Stimulated activated CD4-positive, alpha-beta T cell treated with anti-CD3 and anti-CD28 coated beads, TNF-alpha, amount 100 ng/mL, for 24 hours (primary cell): ENCODE data around the gene MMP23B.
"Not testable (repeated sequence)": the region's sequence is repeated elsewhere in the genome, so short reads cannot be mapped to it uniquely, and the experiment has no call there.

ENCODE experiments used
- DNase-seq, 3 experiments: peaks; one replicate each; pipeline ENCODE4 v3.0.0-alpha.2; 2020; ENCODE audit warnings: low read depth in 3 of 3

The MMP23B gene

DNA sequence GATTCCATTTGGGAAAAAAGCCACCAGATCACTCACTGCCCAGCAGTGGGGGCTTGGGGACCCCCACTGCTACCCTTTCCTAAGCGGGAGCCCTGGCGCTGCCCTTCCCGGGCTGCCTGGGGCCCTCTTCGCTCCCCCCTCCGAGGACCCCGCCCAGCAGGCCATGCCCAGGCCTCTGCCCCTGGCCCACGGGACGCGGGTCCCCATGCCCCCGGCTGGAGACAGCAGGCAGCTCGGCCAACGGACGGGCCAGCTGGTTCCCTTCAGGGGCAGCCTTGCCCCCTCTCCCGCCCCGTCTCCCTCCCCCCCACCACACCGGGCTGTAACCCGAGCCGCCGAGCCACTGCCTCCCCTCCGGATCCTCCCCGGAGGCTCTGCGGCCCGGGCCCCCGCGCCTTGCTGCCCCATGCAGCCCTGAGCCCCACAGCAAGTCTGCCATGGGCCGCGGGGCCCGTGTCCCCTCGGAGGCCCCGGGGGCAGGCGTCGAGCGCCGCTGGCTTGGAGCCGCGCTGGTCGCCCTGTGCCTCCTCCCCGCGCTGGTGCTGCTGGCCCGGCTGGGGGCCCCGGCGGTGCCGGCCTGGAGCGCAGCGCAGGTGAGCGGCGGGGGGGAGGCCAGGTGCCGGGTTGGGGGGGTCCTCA, at the start of gene MMP23B:
MMP23B (plus strand) TSS at position 392 of the 639 bp plus-strand sequence; CDS start at position 438, 46 bp downstream.
- DNase-seq = no peak

- DNase-seq = no peak
Observed at GRCh38 chr1:1582585-1583346, 49.2 kb upstream of the MMP23B start.

DNA sequence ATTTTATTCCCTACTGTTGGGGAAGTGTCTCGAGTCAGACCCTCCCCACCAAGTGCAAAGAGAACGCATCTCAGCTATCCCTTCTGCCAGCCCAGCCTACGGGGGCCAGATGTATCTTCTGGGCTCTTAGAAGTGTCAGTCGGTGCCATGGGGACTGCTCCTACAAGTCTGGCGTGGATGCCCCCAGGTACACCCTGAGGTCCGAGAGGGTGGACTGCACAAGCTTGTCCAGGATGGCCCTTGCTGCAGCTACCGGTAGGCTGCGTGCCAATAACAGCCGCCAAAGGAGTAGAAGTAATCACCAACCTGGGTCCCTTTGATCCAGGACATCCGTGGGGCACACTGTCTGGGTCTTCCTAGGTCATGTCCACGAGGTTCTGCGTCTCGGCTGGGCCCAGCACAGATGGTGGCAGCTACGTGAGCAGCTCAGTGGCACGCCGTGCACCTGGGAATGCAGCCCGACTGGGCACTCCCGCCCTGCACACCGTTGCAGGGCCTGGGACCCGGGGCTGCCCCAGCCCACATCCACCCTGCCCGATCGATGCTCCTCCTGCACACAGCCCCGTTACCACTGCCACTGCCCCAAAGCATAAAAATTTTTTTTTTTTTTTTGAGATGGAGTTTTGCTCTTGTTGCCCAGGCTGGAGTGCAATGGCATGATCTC, 48.5 kb upstream of the MMP23B start:
- no peak for DNase-seq

GRCh38 chr1:1591452-1591851, 40.5 kb upstream of the MMP23B start:
- no peak for DNase-seq

DNA sequence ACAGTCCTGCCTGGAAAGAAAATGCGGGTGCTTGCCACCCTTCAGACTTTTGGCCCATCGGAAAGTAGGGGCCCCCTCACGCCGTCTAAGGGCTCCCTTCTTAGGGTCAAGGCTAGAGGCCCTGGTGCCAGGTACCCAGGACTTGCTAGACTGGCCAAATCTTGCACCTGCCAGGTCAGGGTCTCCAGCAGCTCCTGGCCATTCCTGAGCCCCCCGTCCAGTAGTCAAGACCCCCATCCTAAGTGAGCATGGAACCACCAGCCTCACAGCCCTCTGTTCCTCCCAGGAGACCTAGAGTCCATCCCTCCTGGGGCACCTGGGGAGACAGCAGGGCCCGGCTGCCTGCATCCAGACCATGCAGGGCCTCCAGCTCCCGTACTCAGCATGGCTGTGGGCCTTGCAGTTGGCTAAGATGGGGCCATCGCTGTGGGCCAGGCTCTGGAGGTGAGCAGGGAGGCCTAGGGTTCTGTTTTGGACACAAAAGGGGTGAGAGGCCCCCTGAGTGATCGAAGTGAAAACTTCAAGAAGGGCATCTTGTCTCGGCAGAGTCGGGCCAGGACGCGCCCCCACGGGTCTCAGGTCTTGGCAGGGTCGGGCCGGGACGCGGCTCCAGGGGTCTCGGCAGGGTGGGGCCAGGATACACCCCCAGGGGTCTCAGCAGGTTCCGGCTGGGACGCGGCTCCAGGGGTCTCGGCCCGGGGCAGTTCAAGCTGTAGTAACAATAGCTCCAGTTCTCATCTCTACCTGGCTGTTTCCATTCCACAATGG, 38.0 kb upstream of the MMP23B start:
- DNase-seq = no peak

- no peak for DNase-seq
Observed at GRCh38 chr1:1594602-1595260, 37.2 kb upstream of the MMP23B start.

- DNase-seq = not testable (repeated sequence)
Observed at GRCh38 chr1:1595341-1595740, 36.6 kb upstream of the MMP23B start.

DNA sequence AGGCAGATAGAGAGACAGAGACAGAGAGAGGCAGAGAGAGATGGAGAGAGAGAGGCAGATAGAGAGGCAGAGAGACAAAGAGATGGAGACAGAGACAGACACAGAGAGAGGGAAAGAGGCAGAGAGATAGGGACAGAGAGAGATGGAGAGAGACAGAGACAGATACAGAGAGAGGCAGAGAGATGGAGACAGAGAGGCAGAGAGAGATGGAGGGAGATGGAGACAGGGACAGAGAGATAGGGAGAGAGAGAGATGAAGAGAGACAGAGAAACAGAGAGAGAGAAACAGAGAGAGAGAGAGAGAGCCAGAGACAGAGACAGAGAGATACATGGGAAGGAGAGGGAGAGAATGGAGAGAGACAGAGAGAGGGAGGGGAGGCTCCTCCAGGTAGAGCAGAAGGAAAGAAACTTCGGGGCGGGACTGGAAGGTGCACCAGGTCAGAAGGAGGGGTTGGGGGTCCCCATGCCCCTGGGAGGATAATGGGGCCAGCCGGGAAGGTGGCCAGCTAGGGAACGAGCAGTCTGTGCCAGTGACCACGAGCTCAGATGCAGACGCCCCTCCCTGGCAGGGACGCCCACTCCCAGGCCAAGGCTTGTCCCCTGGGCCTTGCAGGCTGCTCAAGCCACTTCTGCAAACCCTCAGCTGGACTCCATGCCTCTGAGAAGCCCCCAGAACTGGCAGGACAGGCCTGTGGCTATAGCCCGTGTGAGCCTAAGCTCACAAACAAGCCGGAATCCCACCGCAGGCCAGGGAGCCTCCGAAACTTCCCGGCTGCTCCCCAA, 35.3 kb upstream of the MMP23B start:
- no peak for DNase-seq

GRCh38 chr1:1597275-1597930, 34.6 kb upstream of the MMP23B start:
- DNase-seq = no peak

DNA sequence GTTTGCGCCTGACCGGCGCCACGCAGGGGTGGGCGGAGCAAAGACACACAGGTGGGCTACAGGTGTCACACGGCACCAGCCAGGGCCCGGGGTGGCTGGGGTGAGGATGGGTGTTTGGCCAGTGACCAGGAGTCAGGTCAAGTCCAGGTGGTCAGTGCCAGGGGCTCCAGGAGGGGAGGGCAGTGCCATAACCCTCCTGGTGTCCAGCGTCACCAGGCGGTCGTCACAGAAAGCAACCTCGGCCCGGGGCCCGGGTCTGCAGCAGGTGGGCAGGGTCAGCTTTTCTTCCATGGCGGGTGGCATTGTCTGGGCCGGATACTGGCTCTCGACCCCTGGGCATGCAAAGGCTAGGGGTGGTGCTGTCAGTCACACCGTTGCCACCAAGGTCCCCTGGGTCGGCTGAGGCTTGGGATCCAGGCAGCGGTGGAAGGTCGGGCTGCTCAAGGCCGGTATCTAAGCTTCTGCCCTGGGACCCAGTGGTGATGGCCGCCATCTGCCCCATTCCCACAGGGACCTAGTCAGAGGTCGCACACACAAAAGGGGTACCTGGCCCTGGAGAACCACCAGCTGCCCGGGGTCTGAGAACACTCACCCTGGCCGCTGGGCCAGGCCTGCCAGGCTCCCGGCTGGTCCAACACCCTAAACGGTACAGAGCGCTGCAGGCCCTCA, 33.8 kb upstream of the MMP23B start:
- no peak for DNase-seq

DNA sequence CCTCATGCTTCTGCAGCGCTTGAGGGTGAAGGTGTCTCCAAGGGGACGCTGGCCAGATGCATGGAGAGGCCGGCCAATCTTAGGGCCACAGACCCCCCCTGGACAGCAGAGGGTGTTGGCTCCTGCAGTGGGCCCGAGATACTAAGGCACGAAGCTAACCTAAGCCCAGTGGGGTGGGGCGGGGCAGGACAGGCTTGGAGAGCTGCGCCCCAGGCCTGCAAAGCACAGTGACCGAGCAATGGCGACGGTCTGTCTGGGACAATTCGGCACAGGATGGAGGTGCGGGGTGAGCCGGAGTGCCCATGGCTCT, 33.3 kb upstream of the MMP23B start:
- no peak for DNase-seq

- peak in 1 of 3 experiments; percentile 24 for DNase-seq
Observed at GRCh38 chr1:1599030-1599934, 32.7 kb upstream of the MMP23B start.

DNA sequence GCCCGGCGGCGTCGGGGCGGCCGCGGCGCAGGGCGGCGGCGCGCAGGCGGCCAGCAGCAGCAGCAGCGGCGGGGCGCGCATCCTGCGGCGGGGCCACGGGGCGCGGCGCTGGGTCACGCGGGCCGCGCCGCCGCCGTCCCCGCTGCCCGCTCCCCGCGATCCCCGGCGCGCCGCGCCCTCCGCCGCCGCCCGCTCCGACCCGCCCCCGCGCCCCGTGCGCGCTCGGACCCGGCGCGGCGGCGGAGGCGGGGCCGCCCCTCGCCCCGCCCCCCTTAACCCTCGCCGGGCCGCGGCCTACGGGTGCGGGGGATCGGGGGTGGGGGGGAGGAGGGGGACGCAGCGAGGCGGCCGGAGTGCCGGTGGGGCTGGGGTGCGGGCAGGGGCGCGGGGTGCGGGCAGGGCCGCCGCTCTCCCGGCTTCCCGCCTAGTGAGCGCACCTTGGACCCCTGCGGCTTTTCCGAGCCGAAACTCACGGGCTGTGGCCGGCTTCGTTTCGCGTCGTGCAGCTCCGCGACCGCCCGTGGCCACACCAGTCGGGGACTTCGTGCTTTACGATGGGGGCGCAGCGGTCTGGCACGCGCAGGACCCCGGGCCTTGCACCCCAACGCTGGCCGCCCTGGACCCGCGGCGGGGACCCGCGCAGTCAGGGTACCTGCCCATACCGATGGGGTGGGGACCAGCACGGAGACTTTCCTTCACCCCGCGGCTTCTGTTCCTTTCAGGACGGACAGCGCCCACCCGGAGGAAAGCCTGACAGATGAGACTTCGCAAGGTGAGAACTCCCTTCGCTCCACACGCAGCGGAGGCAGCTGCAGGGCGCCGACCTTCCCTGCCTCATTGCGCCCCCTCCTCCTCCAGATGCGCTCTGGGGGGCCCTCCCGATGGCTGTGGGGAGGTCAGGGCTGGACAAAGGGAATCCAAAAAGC, 31.8 kb upstream of the MMP23B start, which contains the start of gene FNDC10:
FNDC10 (minus strand) TSS at position 201 of the 926 bp plus-strand sequence; CDS start at position 81, 120 bp downstream.
- DNase-seq = no peak

DNA sequence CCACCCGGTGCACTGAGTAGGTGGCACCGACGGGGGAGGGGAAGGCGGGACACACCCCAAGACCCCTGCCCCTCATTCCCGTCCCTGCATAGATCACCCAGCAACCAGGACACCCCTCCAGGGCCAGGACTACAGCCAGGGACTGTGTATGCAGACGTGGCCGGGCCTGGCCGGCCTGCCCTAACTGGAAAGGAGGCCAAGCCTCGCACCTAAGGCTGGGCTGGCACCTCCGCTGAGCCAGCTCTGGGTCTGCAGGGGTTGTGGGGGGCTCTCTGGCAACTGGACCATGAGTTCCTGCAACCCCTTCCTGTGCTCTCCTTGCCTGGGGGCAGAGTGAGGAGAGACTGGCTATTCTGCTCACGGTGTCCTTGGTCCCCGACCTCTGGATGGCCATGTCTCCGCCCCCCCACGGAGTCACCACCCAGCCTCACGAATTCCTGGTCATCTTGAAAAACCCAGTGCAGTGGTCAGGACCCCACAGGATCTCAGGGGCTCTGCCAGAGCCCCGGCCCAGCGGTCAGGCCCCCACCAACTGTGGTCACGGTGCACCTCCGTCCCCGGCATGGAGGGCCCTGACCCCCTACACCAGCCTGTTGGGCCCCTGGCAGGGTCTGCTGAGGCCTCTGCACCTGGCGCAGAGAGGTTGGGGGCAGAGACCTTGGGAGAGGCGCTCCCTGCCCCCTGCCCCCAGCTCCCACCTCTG, 31.0 kb upstream of the MMP23B start:
- no peak for DNase-seq

DNA sequence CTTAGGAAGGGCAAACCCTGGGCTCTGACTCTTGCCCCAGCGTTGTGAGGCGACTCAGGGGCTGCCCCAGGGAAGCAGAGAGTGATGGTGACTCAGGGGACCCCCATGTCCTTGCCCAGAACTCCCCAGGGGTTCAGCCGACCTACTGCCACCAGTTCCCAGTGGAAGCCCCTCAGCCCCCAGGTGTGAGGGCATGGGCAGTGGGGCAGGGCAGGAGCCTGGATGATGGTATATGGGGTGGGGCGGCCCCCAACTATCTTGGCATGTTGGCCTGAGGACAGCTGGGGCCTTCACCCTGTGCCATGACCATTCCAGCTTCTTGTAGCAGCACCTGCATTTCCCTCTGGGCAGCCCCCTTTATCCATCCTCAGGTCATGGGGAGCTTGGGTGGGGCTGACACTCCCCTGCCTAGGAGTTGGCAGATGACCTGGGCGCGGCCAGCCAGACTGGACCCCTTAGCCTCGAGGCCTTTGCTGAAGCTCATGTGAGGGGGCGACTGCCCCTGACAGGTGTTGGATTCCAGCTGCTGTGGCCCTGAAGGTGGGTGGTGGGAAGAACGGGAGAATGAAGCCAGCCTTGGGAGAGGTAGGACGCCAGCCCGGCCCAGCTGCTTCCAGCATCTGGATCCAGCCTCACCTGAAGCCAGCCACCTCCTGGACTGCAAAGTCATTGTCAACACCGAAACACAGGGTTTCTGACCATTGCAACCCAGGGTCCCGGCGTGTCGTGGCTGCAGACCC, 30.2 kb upstream of the MMP23B start:
- no peak for DNase-seq

- no peak for DNase-seq
Observed at GRCh38 chr1:1602304-1602967, 29.5 kb upstream of the MMP23B start.
